SK-N-SH (cell line): ENCODE results near the gene TBC1D21. TPM values are rescaled to one million over a fixed set of nuclear protein-coding genes. Genes with fewer than 3 reads are reported as not detected.

Experiments used
- CHD2 ChIP-seq: fragments of 150-350 bp; IDR thresholded peaks from 2 replicates; pipeline ENCODE4 v1.6.1; 2018; ENCODE audit warnings: low read length; ENCODE audit not compliant: partially characterized antibody
- ELF1 ChIP-seq: IDR thresholded peaks from 2 replicates; pipeline ENCODE4 v1.4.0; 2012
- FOXM1 ChIP-seq: IDR thresholded peaks from 2 replicates; pipeline ENCODE4 v1.4.0; 2012; ENCODE audit warnings: low read depth, mild to moderate bottlenecking
- GABPA ChIP-seq: IDR thresholded peaks from 2 replicates; pipeline ENCODE4 v1.4.0; 2012; ENCODE audit warnings: low read depth, mild to moderate bottlenecking
- GATA2 ChIP-seq: sonication (generic); formaldehyde crosslinking; IDR thresholded peaks from 2 replicates; pipeline ENCODE4 v1.5.0; 2020; ENCODE audit warnings: mild to moderate bottlenecking, missing genetic modification reagents
- MEF2A ChIP-seq: IDR thresholded peaks from 2 replicates; pipeline ENCODE4 v1.4.0; 2012; ENCODE audit warnings: low read depth, borderline replicate concordance
- MXI1 ChIP-seq: IDR thresholded peaks from 2 replicates; pipeline ENCODE4 v1.6.1; 2012; ENCODE audit warnings: mild to moderate bottlenecking, low read depth, low read length, improper control_type of control experiment
- NRF1 ChIP-seq: IDR thresholded peaks from 2 replicates; pipeline ENCODE4 v1.6.1; 2012; ENCODE audit warnings: low read depth, mild to moderate bottlenecking, low read length
- POLR2AphosphoS5 ChIP-seq: IDR thresholded peaks from 2 replicates; pipeline ENCODE4 v1.6.1; 2012; ENCODE audit warnings: low read depth, low read length
- RCOR1 ChIP-seq: fragments of 150-350 bp; IDR thresholded peaks from 2 replicates; pipeline ENCODE4 v1.6.1; 2017; ENCODE audit warnings: antibody characterized with exemption, low read length
- RXRA ChIP-seq: IDR thresholded peaks from 2 replicates; pipeline ENCODE4 v1.4.0; 2012; ENCODE audit warnings: low read depth, mild to moderate bottlenecking, borderline replicate concordance
- SIN3A ChIP-seq: IDR thresholded peaks from 2 replicates; pipeline ENCODE4 v1.6.1; 2012; ENCODE audit warnings: low read depth, mild to moderate bottlenecking, low read length, moderate library complexity, borderline replicate concordance
- TAF1 ChIP-seq: IDR thresholded peaks from 2 replicates; pipeline ENCODE4 v1.6.1; 2012; ENCODE audit warnings: low read depth, mild to moderate bottlenecking, low read length, moderate library complexity, borderline replicate concordance
- TEAD4 ChIP-seq: IDR thresholded peaks from 2 replicates; pipeline ENCODE4 v1.4.0; 2012; ENCODE audit warnings: mild to moderate bottlenecking, borderline replicate concordance; ENCODE audit not compliant: insufficient read depth
- USF1 ChIP-seq: IDR thresholded peaks from 2 replicates; pipeline ENCODE4 v1.4.0; 2012; ENCODE audit warnings: low read depth, borderline replicate concordance
- USF2 ChIP-seq: fragments of 150-350 bp; IDR thresholded peaks from 2 replicates; pipeline ENCODE4 v1.6.1; 2017; ENCODE audit warnings: antibody characterized with exemption, low read length, low read depth, borderline replicate concordance
- YY1 ChIP-seq: IDR thresholded peaks from 2 replicates; pipeline ENCODE4 v1.4.0; 2012; ENCODE audit warnings: low read depth, mild to moderate bottlenecking
- ZBTB33 ChIP-seq: IDR thresholded peaks from 2 replicates; pipeline ENCODE4 v1.4.0; 2012; ENCODE audit warnings: low read depth, borderline replicate concordance
- polyA plus RNA-seq, 3 experiments: library from polyadenylated mRNA; depleted of rRNA; stranded (reverse); fragments of >200 nt; gene quantifications; 2 replicates each; pipeline ENCODE4 v1.2.3, GENCODE V29; 2012
- TF ChIP-seq, protein P1 (sequence below): IDR thresholded peaks from 2 replicates; pipeline ENCODE4 v1.4.0; 2012; ENCODE audit warnings: low read depth
- TF ChIP-seq, protein P2 (sequence below): IDR thresholded peaks from 2 replicates; pipeline ENCODE4; 2012

TBC1D21 gene
- polyA plus RNA-seq, 1 of the 3 experiments (the other 2 are of a cell fraction) = not detected

- TF ChIP-seq ZBTB33 (0 out of 2 replicates have a peak, but pooled peaks have one; percentile 32), RCOR1 (no peak), RXRA (no peak), POLR2AphosphoS5 (peak; percentile 12; the same call in 1 of the 2 replicates), CHD2 (no peak), MXI1 (no peak), USF1 (no peak), TAF1 (no peak), ELF1 (no peak), FOXM1 (no peak), SIN3A (no peak), YY1 (no peak), GABPA (no peak), USF2 (no peak), MEF2A (no peak), TEAD4 (no peak), NRF1 (no peak), GATA2 (CRISPR knock-in tag) (no peak)
- TF ChIP-seq, protein P1, sequence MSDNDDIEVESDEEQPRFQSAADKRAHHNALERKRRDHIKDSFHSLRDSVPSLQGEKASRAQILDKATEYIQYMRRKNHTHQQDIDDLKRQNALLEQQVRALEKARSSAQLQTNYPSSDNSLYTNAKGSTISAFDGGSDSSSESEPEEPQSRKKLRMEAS = peak; percentile 85
- TF ChIP-seq, protein P2, sequence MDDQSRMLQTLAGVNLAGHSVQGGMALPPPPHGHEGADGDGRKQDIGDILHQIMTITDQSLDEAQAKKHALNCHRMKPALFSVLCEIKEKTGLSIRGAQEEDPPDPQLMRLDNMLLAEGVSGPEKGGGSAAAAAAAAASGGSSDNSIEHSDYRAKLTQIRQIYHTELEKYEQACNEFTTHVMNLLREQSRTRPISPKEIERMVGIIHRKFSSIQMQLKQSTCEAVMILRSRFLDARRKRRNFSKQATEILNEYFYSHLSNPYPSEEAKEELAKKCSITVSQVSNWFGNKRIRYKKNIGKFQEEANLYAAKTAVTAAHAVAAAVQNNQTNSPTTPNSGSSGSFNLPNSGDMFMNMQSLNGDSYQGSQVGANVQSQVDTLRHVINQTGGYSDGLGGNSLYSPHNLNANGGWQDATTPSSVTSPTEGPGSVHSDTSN = no peak
Measured at GRCh38 chr15:73930371-73930770, 57.0 kb downstream of the TBC1D21 start (continued).
